IPS-NIHi7 (cell line): ENCODE data around the gene FAM110A.
"Not testable (repeated sequence)": the region's sequence is repeated elsewhere in the genome, so short reads cannot be mapped to it uniquely, and the experiment has no call there.

ENCODE experiments used
- DNase-seq: peaks from one replicate; pipeline ENCODE4 v3.0.0; 2012; ENCODE audit warnings: mixed read lengths; ENCODE audit errors: extremely low spot score

The FAM110A gene

DNA sequence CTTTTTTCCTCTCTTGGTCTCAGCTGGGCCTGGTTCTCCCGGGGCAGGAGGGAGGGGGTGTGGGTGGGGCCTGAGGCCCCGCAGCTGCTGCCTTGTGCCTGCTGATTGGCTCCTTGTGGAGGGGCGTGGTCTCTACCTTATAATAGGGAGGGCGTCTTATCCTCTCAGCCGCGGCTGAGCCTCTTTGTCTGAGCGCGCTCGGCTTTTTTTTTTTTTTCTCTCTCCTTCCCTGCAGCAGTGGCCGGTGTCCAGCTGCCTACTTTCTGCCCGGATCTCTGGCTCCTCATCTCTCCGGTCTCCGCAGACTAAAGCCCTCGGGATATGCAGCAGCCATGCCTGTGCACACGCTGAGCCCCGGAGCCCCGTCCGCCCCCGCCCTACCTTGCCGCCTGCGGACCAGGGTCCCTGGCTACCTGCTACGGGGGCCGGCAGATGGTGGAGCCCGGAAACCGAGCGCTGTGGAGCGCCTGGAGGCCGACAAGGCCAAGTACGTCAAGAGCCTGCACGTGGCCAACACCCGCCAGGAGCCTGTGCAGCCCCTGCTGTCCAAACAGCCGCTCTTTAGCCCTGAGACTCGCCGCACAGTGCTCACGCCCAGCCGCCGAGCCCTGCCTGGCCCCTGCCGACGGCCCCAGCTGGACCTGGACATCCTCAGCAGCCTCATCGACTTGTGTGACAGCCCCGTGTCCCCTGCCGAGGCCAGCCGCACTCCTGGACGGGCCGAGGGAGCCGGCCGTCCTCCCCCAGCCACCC is 11.1 kb downstream of the FAM110A start:
- DNase-seq: peak; percentile 98

DNA sequence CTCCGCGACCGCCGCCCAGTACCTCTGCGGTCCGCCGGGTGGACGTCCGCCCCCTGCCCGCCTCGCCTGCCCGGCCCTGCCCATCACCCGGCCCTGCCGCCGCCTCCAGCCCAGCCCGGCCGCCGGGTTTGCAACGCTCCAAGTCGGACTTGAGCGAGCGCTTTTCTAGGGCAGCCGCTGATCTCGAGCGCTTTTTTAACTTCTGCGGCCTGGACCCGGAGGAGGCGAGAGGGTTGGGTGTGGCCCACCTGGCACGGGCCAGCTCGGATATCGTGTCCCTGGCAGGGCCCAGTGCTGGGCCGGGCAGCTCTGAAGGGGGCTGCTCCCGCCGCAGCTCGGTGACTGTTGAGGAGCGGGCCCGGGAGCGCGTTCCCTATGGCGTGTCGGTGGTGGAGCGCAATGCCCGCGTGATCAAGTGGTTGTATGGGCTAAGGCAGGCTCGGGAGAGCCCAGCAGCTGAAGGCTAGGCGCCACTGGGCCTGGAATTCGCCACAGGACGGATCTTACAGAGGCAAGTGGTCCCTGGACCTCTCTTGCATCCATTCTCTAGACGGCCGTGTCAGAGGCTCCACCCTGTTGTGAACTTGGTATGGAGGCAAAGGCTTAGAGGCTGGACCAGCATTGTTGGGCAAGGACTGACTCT is 11.8 kb downstream of the FAM110A start:
- DNase-seq: no peak

DNA sequence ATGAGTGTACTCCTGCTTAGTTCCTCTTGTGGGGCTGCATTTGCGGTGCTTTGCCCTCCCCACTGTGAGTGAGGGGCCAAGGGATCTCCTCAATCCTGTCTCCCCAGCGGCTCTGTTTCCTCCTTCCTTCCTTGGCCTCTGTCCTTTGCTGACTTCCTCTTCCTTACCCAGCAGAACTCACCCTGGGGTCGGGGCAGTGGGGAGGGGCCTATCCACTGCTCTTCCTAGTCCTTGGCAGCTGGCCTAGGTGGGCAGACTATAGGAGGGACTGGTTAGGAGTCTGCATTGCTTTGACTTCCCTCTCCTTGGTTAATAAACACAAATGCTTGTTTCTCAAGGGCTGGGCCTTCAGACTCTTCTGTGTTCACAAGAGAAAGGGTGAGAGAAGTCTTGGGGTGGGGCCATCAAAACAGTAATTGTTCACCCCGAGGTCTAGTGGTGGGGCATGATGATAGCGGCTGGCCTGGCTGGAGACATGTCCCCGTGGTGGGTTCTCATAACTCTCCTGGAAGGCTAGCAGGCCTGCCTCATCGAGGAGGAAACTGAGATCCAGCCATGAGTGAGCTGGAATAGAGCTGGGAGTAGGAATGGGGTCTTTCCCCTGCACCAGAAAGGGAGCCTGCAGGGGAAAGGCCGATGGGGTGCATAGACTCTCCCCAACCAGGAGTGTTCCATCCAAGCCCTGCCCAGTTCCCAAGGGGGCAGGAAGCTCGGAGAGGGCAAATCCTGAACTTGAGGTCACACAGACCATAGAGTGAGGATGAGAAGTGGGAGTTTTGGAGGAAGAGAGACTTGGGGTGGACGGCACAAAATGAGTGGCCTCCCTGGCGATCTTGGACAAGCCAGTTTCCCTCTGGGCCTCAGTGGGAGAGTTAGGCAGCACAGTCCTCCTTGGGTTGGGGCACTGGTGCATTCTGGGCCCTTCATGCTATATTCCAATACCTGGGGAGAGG is 12.7 kb downstream of the FAM110A start:
- no peak for DNase-seq

DNA sequence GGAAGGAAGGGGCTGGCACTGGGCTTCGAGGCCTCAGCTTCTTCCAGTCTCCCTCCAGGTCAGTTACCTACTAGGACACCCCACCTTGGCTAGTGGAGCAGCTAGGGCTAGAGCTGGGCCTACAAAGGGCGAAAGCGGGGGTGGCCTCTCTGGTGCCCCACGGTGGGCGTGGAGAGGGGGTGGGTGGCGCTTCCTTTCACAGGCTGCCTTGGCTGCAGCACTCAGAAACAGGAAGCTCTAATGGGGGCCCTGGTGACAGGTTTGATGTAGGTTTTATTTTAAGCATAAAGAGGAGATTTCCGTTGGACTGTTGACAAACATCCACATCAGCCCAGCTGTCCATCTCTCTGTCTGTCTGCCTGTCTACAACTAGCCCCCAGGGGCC is 13.4 kb downstream of the FAM110A start:
- no peak for DNase-seq

DNA sequence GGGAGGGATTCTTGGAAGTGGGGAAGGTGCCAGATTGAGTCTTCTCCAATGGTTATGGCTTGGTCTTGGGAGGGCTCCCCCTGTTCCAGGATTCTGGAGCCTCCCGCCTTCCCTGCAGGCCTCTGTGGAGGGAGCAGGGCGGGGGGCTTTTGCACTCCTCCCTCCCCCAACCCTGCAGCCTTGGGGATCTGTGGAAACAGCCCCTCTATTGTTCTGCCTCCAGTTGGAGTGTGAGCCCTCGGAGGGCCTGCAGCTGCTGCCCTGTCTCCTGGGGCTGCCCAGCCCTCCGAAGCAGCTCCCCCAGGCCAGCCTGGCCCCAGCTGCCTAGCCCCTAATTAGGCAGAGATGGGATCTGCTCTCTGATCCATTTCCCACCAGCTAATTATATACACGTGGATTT is 14.7 kb downstream of the FAM110A start:
- no peak for DNase-seq

DNA sequence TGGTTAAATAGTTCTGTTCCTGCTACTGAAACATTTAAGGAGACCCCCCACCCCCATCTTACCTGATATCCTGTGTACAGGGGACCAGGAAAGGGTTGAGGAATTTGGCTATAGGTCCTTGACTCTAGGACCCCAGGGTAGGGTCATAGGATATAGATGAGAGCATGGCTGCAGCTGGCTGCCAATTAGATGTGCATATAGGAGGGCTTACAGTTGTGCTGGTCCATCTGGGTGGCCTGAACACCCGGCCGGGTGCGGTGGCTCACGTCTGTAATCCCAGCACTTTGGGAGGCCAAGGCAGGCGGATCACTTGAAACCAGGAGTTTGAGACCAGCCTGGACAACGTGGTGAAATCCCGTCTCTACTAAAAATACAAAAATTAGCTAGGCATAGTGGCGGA is 15.2 kb downstream of the FAM110A start:
- not testable (repeated sequence) for DNase-seq

DNA sequence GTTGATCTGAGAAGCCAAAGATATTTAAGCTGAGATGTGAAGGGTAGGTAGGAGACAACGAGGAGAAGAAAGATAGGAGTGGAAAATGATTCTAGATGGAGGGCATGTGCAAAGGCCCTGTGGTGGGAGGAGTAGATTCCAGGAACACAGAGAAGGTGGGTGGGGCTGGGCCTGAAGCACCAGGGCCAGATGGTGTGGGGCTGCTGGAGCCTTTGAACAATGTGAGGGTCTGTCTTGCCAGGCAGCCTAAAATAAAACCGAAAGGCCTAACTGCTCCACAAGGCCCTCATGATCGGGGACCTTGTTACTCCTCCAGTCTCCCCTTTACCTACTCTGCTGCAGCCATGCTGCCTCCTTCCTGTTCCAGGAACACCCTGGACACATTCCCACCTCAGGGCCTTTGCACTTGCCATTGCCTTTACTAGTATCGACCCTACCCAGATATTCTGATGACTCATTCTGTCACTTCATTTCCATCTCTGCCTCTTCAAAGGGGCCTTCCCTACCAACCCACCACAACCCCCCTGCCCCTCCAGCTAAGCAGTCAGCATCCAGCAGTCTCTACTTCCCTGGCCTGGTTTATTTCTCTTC is 20.0 kb downstream of the FAM110A start:
- DNase-seq: no peak

DNA sequence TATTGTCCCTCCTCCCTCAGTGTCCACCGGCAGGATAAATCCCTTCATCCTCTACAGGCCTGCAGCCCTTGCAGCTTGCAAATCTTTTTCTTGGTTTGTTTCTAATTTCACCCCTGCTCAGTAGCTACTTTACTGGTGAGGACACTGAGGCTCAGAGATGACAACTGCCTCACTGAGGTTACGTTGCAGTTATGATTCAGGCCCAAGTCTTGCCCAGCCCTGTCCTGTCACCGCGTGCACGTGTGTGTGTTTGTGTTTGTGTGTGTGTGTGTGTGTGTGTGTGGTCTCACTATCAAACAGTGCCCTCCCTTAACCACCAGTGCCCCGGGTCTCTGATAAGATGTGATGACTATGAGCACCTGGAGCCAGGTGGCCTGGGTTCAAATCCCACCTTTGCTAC is 21.1 kb downstream of the FAM110A start:
- DNase-seq: no peak

DNA sequence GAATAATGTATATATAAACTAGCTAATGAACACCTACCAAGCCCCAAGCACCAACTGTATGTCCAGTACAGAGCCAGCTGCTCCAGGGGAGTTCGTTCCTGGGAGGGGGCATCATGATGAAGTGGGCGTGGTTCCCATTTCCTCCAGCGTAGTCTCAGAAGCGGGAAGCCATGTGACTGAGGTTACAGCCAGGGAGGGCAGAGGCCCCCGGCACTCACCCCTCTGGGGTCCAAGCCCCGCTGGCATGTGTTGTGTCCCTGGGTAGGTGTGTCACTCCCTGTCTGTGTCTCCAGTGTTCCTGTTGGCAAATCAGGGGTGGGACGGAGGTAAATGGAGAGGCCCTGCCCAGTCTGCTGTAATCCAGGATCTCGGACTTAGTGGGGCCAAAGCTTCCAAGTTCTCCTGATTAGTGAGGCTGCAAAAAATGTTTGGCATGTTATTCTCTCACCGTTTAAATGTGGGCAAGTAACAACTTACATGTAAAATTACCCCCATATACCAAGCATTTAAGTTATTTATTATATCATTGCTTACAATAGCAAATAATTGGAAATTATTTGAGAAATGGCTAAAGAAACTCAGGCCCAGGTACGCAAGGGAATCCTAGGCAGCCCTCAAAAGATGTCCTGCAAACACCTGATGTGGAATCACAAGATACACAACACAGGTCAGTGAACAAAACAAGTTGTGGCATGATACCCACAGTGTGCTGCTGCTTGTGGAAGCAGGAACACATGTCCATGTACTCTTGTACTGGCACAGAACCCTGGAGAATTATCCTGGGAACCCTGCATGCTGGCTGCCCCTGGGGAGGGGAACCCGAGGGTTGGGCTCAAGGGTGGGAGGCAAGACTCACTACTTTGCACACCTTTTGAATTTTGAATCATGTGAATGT is 22.2 kb downstream of the FAM110A start:
- DNase-seq: no peak

DNA sequence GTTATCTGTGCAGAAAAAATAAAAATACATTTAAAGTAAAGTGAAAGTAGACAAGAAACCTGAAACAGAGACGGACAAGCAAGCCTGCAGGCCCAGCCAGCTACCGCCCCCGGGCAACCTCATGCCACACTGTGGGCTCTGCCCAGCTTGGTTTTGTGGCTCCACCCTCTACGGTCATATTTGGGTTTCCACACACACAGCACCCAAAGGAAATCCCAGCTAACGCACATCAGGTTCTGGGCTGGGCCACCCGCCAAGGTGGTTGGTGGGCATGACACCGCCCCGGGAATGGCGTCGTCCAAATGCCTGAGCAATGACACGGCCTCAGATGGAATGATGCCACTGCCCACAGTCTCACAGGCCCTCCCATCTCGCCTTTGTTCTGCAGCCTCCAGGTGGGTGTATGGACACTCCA is 22.9 kb downstream of the FAM110A start:
- no peak for DNase-seq

DNA sequence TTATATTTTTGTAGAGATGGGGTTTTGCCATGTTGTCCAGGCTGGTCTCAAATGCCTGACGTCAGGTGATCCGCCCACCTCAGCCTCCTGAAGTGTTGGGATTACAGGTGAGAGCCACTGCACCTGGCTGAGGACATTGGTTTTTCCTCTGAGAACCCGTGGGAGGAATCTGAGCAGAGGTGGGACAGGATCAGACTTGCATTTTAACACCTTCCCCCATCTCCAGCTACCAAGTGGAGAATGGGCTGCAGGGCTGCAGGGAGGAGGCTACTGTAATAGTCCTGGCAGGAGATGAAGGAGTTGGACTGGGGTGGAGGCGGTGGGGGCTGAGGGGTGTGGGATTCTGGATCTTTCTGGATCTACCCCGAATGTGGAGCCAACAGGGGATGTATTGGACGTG is 24.5 kb downstream of the FAM110A start:
- no peak for DNase-seq

DNA sequence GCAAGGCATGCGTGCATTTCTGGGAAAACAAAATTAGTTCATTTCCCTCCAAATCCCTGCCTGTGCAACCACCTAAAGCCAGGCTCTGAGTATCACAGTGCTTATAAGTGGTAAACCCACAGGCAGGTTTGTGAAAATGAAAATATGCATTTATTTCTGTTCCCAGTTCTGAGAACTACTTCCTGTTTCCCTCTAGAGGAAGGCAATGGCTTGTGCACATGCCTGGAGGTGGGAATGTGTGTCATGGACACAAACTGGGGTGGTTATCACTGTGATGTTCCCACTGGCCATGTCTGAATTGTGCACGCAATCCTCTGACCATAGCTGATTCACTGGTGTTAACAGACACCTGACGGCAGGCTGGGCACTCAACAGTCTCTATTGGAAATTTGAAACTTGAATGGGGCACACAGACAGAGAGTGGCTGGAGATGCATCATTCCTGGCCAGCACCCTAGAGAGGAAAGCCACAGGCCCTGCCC is 26.3 kb downstream of the FAM110A start:
- no peak for DNase-seq

DNA sequence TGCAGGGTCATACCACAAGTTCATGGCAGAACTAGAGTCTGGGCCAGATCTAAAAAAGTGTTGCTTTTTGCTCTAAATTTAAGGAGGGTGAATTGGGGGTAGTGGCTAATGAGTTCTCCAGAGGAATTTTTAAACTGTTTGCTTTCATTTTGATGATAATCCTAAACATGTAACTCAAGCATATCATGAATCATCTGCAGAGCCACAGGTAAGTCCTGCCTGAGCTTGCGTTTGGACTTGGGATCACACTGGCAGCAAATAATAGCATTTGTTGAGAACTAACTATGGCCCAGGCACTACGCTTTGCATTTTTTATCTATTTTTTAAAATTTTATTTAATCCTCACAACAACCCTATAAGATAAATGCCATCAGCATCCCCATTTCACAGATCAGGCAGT is 27.4 kb downstream of the FAM110A start:
- DNase-seq: no peak

DNA sequence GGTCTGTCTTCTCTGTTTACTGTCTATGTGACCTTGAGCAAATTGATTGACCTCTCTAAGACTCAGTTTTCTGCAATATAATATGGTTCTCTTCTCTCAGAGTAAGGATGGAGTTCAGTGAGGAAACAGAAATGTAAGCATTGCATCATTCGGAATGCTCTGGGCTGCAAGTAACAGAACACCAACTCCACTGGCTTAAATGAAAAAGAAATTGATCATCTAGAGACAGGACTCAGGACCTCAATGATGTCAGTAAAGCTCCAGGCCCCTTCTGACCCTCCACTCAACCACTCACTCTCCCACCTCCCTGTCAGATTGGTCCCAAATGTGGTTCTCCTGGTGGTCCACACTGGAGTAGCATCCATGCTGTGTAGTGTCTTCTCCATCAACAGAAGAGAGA is 31.9 kb downstream of the FAM110A start:
- DNase-seq: no peak

DNA sequence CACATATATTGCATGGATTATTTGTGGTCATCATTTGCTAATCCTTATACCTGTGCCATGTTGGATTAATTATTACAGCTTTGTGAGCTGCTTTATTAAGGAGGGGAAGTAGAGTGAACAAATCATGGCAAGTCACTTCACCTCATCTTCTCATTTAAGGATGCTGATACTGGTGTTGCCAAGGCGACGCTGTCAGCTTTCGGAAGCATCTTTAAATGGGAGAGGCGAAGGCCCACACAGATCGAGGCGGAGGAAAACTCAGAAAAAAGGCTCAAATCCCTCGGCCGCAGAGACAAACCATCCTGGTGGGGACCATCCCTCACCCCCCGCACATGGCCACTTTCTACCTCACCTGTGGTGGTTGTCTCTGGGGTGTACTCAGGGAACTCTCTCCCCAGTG is 34.8 kb downstream of the FAM110A start:
- no peak for DNase-seq

DNA sequence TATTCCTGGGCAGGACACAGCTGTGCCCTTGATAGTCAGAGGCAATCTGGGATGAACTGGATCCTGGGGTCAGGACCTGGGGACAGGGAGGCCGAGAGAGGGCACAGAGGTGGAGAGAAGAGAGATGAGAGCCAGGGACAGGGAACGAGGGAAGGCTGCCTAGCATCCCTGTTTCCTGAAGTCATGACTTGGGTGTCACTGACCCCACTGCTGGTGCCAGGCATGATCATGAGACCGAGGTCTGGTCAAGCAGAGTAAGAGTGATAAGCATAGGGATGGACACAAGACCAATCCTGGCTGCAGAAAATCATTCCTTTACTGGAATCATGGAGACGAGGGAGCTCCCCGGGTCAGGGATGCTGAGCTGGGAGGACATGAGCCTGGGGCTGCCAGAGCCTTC is 36.1 kb downstream of the FAM110A start:
- no peak for DNase-seq

DNA sequence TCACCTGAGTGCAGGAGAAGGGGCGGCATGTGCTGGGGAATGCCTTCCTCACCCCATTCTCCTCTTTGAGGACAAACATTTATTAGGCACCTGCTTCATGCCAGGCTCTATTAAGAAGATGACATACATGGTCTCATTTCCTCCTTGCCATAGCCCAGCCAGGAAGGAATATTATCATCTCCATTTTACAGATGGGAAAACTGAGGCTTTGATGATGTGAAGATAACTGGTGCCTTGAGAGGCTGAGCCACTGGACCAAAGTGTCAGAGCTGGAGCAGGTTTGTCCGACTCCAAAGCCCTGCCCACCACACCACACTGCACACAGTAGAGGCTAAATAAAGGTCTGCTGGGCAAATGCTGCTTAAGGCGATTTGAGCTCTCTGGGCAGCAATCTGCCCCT is 37.2 kb downstream of the FAM110A start:
- no peak for DNase-seq

DNA sequence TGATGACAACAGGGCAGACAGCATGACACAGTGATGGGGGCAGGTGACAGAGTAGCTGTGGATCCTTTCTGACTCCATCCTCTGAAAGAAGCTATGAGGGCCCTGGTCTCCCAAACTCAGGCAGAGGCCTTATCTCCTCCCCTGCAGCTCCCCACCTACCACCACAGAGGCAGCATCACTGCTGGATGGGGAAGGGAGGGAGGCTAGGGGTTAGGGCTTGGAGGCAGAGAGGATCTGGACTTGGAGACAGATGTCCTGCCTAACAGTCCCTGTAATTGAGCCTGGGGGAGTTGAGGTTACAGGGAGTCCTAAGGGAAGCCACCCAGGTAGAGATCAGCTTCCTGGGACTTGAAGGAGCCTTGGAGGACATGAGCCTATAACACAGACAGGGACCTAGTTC is 37.9 kb downstream of the FAM110A start:
- DNase-seq: no peak

DNA sequence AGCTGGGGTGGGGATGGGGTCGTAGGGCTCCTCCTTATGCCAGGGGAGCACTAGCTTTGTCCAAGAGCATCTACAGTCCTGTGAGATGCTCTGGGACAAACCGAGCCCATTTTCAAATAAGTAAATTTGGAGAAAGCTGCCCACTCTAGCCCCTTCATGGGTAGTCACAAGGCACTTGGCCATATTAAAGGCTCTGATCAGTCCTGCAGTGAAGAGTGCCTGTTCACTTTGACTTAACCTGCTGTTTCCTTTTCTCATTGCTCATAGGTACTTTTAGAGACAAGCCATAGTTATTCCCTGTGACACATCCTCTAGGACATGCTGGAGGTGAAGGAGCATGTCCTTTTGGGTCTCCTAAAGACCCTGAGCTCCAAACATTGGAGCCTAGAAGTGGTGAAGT is 38.4 kb downstream of the FAM110A start:
- DNase-seq: no peak

DNA sequence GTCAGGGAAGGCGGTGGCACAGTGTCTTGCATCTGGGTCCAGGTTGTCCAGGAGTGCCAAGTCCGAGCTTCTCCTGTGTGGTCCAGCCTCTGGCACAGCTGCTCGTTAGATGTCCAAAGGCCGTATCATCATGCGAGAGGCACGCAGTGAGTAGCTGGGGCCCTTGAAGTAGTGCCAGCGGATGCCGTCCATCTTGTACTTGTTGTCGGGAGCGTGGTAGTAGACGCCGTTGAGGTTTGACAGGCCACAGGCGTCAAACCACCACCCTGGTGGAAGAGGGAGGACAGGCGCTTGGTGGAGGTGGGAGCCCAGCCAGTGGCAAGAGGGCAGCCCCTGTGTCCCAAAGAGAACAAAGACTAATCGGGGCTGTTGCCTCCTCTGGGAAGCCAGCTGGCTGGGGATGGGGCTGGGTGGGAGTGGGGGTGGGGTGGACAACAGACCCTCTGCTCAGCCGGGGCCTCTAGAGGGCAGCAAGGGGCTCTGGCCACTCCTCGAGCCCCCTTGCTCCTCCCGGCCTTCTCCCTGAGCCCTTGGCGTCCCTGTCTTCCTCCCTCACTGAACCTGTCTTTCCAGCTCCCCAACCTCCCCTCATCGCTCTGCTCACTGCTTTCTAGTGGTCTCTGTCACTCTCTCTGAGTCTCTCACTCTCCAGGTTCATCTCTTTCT is 39.5 kb downstream of the FAM110A start:
- DNase-seq: peak; percentile 85
